Activated CD4-positive, alpha-beta T cell treated with anti-CD3 and anti-CD28 coated beads, Interleukin-2, amount 10 ng/mL, durations not matched to agents 7 days and 5 days (primary cell): ENCODE measurements around the gene WDR20. TPM values are rescaled to one million over a fixed set of nuclear protein-coding genes. Genes with fewer than 3 reads are reported as not detected.
"Not testable (repeated sequence)": the region's sequence is repeated elsewhere in the genome, so short reads cannot be mapped to it uniquely, and the experiment has no call there.

Source experiments
- CTCF ChIA-PET: fragments of 350-600 bp; sonication (Branson Sonifier 250); formaldehyde crosslinking; loops from one replicate; lab custom pipeline; 2021; ENCODE audit warnings: antibody characterized with exemption; lab: Charles Lee
- POLR2A ChIA-PET: fragments of 350-600 bp; sonication (Branson Sonifier 250); formaldehyde crosslinking; loops from one replicate; lab custom pipeline; 2021; ENCODE audit warnings: antibody characterized with exemption; lab: Charles Lee
- DNase-seq: peaks from one replicate; pipeline ENCODE4 v3.0.0-alpha.2; 2020
- H3K27ac Mint-ChIP-seq: one replicate; pipeline ENCODE4 v1.8.0; 2021; ENCODE audit warnings: mild to moderate bottlenecking, moderate library complexity, mixed read lengths
- H3K27me3 Mint-ChIP-seq: one replicate; pipeline ENCODE4 v1.8.0; 2021; ENCODE audit warnings: mixed read lengths
- H3K36me3 Mint-ChIP-seq: one replicate; pipeline ENCODE4 v1.8.0; 2021; ENCODE audit warnings: low read depth, mixed read lengths
- H3K4me1 Mint-ChIP-seq: one replicate; pipeline ENCODE4 v1.8.0; 2021; ENCODE audit warnings: mixed read lengths
- H3K4me3 Mint-ChIP-seq: one replicate; pipeline ENCODE4 v1.8.0; 2021; ENCODE audit warnings: mild to moderate bottlenecking, moderate library complexity, mixed read lengths
- H3K9me3 Mint-ChIP-seq: one replicate; pipeline ENCODE4 v1.8.0; 2021; ENCODE audit warnings: mixed read lengths
- total RNA-seq, 2 experiments: library from RNA; stranded (reverse); gene quantifications; one replicate each; pipeline ENCODE4 v1.2.3, GENCODE V29; 2021

WDR20 gene
- total RNA-seq, 2 experiments from 2014 or later: 24.7 to 35.7 TPM

DNA sequence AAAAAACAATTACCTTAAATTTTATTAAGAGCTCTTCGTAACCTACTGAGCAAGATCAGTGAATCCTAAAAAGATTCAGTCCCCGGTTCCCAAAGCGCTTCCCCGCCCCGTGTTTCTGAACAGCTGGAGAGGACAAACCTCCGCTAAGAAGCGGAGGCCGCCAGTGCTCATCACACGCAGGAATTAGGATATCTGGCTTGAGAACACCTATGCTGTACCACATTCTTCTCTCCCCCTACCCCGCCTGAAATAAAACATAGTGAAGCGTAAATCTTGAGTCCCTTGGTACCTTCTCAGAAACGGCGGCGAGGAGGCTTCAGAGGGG is 774 bp upstream of the WDR20 start:
- Mint-ChIP-seq H3K9me3 (no peaks in the 10 kb centered on the region), H3K27ac (peak overlapping the region; percentile 83), H3K27me3 (no peaks in the 10 kb centered on the region), H3K4me3 (peak overlapping the region; percentile 97), H3K36me3 (peaks cover 8% of the 10 kb centered on the region), H3K4me1 (peaks cover 26% of the 10 kb centered on the region)
- DNase-seq: no peak
- POLR2A ChIA-PET: no interaction called here
- CTCF ChIA-PET: interaction anchor here (1.0 kb wide), 1 partner anchor 11 kb away, joined by 3 read pairs; no protein-coding TSS in a partner anchor

DNA sequence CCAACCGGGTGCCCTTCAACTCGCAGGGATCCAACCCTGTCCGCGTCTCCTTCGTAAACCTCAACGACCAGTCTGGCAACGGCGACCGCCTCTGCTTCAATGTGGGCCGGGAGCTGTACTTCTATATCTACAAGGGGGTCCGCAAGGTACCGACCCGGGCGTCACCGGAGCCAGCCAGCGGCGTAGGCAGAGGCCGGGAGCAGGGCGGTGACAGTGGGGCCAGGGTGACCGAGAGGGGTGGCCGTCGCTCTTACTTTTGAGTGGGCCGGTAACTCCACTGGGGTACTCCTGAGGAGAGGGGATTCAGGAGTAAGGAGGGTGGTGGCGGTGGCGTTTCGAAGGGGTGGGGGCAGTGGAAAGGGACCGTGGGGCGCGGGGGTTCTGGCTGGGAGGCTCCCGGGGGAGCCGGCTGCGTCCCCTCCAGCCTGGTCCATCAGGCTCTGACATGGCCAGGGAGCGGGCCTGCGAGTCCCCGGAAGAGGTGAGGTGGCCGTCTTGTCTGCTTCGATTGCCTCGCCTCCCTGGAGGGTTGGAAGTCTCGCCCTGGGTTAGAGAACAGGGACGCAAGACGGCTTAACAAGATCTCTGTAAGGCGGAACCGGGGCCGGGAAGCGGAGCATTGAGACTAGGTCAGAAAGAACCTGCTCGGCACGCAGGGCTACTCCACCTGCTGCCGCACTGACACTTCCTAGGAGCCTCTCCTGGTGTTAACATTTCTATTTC is 491 bp downstream of the WDR20 start:
- no peaks in the 10 kb centered on the region for H3K9me3 Mint-ChIP-seq
- peak overlapping the region; percentile 97 for H3K4me3 Mint-ChIP-seq
- ChIA-PET POLR2A (no interaction called here), CTCF (interaction anchor here (1.0 to 1.3 kb wide), 2 partner anchors 41 to 44 kb away, joined by 3 read pairs; no protein-coding TSS in a partner anchor)
- peak; percentile 49 for DNase-seq
- peaks cover 4% of the 10 kb centered on the region for H3K36me3 Mint-ChIP-seq
- H3K27ac Mint-ChIP-seq: peak overlapping the region; percentile 96
- H3K27me3 Mint-ChIP-seq: no peaks in the 10 kb centered on the region
- H3K4me1 Mint-ChIP-seq: peaks cover 25% of the 10 kb centered on the region

DNA sequence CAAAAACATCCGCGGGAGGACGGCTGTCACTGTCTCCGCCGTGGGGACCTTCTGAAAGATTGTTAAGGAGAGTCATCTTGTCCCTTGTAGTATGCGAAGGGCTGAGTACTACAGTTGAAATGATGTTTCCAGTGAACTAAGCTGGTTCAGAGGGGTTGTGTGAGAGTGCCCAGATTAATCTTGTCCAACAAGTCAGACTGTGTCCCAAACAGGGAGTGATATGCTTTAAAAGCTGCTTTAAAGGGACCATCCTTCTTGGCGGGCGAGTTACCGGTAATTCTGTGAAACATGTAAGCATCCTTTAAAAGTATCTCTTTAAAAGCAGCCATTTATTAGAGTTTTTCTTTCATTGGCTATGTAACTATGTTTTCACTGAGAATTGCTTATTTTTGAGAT is 1.1 kb downstream of the WDR20 start:
- no peak for DNase-seq
- CTCF ChIA-PET: interaction anchor here (1.3 kb wide), 1 partner anchor 41 kb away, joined by 3 read pairs; no protein-coding TSS in a partner anchor
- peaks cover 4% of the 10 kb centered on the region for H3K36me3 Mint-ChIP-seq
- peaks cover 27% of the 10 kb centered on the region for H3K4me1 Mint-ChIP-seq
- peak overlapping the region; percentile 96 for H3K27ac Mint-ChIP-seq
- H3K27me3 Mint-ChIP-seq: no peaks in the 10 kb centered on the region
- no peaks in the 10 kb centered on the region for H3K9me3 Mint-ChIP-seq
- H3K4me3 Mint-ChIP-seq: peak overlapping the region; percentile 97
- POLR2A ChIA-PET: no interaction called here

DNA sequence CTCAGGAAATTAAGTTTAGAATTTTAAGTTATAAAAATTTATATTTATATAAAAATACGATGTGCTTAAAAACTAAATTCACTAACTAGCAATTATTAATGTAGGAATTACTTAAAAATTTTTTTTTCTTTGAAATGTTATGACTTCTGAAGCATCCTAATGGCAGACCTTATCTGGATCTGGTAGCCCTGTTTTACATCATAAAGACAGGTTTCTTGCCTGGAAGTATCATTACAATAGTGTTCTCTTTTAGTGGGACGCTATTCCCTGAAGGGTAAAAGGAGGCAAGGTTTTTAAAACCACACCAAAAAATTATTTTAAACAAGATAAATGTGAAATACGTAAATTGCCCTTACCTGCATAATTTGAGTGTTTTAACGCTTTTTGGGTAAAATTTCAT is 2.1 kb downstream of the WDR20 start:
- H3K4me3 Mint-ChIP-seq: no peak overlapping the region
- POLR2A ChIA-PET: no interaction called here
- H3K4me1 Mint-ChIP-seq: peaks cover 33% of the 10 kb centered on the region

DNA sequence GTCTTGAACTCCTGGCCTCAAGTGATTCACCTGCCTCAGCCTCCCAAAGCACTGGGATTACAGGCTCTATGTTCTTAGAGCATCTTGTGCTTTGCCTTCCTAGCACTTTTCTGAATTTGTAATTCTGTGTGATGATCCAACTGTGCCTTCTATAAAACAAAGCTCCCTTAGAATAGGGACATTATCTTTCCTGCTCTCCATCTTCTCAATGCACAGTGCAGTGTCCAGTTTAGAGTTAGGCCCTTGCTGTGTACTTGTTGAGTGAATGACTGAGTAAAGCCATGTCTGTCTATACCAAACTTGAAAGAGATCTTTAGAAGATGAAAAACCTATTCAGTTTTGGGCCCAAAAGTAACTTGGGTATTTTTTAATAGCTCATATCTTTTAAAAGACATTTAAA is 5.2 kb downstream of the WDR20 start:
- DNase-seq: no peak
- H3K27ac Mint-ChIP-seq: no peak overlapping the region
- peaks cover 24% of the 10 kb centered on the region for H3K4me1 Mint-ChIP-seq
- no peak overlapping the region for H3K4me3 Mint-ChIP-seq
- no peaks in the 10 kb centered on the region for H3K27me3 Mint-ChIP-seq
- peaks cover 12% of the 10 kb centered on the region for H3K36me3 Mint-ChIP-seq
- POLR2A ChIA-PET: no interaction called here
- CTCF ChIA-PET: interaction anchor here (0.6 to 1.1 kb wide), 3 partner anchors 14 to 152 kb away, joined by 3 read pairs; no protein-coding TSS in a partner anchor
- H3K9me3 Mint-ChIP-seq: no peaks in the 10 kb centered on the region

More for the DNA sequence above, 2.1 kb downstream of the WDR20 start:
- H3K9me3 Mint-ChIP-seq: no peaks in the 10 kb centered on the region
- H3K27ac Mint-ChIP-seq: no peak overlapping the region
- H3K27me3 Mint-ChIP-seq: no peaks in the 10 kb centered on the region
- CTCF ChIA-PET: no interaction called here
- no peak for DNase-seq
- H3K36me3 Mint-ChIP-seq: peaks cover 6% of the 10 kb centered on the region

DNA sequence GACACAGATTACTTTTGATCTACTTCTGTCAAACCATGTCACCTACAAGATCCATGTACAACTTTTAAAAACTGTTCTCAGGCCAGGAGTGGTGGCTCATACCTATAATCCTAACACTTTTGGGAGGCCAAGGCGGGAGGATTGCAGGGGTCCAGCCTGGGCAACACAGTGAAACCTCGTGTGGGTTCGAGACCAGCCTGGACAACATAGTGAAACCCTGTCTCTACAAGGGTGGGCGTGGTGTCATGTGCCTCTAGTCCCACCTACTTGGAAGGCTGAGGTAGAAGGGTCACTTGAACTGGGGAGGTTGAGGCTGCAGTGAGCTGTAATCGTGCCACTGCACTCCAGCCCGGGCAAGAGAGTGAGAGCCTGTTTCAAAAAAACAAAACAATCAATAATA is 5.7 kb downstream of the WDR20 start:
- POLR2A ChIA-PET: no interaction called here
- Mint-ChIP-seq H3K27ac (no peak overlapping the region), H3K9me3 (no peaks in the 10 kb centered on the region), H3K4me1 (peaks cover 24% of the 10 kb centered on the region), H3K36me3 (peaks cover 12% of the 10 kb centered on the region), H3K27me3 (no peaks in the 10 kb centered on the region), H3K4me3 (no peak overlapping the region)
- no peak for DNase-seq
- CTCF ChIA-PET: interaction anchor here (1.0 kb wide), 1 partner anchor 14 kb away, joined by 3 read pairs; no protein-coding TSS in a partner anchor

DNA sequence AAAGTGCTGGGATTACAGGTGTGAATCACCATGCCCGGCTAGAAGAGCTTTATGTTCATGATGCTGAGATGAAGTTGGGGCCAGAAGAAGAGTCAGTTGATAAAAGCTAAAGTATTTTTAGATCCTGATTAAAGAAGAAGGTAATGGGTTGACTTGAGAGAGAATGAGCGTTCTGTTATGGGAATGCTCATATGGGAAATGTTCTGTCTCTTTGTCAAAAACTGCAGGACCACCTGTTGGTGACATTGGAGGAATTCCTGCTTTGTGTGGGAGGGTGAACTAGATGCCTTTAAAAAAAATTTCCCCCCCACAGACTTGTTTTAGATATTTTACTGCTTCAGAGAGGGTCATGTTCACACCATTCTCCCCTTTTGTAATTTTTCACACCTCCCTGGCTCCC is 6.7 kb downstream of the WDR20 start:
- Mint-ChIP-seq H3K27me3 (no peaks in the 10 kb centered on the region), H3K36me3 (peaks cover 14% of the 10 kb centered on the region), H3K4me1 (peaks cover 15% of the 10 kb centered on the region), H3K9me3 (no peaks in the 10 kb centered on the region), H3K27ac (no peak overlapping the region), H3K4me3 (no peak overlapping the region)
- no peak for DNase-seq
- ChIA-PET CTCF (interaction anchor here (0.7 kb wide), 1 partner anchor 51 kb away, joined by 3 read pairs; no protein-coding TSS in a partner anchor), POLR2A (no interaction called here)

DNA sequence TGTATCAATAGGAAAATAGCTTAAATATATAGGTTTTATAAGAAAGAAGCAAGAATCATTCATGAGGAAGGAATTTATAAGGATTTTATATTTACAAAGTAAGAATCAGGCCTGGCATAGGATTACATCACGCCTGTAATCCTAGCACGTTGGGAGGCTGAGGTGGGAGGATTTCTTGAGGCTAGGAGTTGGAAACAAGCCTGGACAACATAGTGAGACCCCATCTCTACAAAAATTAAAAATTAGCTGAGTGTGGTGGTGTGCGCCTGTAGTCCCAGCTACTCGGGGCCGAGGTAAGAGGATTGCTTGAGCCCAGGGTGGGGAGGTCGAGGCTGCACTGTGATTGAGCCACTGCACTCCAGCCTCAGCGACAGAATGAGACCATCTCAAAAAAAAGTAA is 10.4 kb downstream of the WDR20 start:
- Mint-ChIP-seq H3K4me3 (no peak overlapping the region), H3K27ac (no peak overlapping the region), H3K36me3 (peaks cover 33% of the 10 kb centered on the region), H3K9me3 (peaks cover 3% of the 10 kb centered on the region), H3K4me1 (peaks cover 9% of the 10 kb centered on the region), H3K27me3 (no peaks in the 10 kb centered on the region)
- CTCF ChIA-PET: interaction anchor here (0.6 kb wide), 1 partner anchor 63 kb away, joined by 3 read pairs; no protein-coding TSS in a partner anchor
- POLR2A ChIA-PET: no interaction called here
- DNase-seq: no peak

DNA sequence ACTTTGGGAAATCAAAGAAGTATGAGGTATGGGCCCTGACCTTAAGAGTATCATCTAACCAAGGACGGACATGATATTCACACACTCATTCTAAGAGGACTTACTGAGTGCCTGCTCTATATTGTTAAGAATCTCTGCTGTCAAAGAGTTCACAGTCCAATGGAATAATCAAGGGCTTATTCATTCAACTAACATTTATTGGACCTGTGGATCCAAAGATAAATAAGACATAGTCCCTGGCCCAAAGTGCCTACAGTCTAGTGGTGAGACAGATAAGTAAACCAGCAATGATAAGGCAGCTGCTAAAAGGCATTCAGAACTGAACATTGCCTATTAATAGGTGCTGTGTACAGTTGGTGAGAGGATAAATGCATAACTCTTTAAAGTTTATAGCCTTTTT is 11.0 kb downstream of the WDR20 start:
- Mint-ChIP-seq H3K9me3 (peaks cover 3% of the 10 kb centered on the region), H3K4me1 (peaks cover 10% of the 10 kb centered on the region), H3K27ac (no peak overlapping the region), H3K27me3 (no peaks in the 10 kb centered on the region), H3K36me3 (peaks cover 33% of the 10 kb centered on the region), H3K4me3 (no peak overlapping the region)
- DNase-seq: no peak
- ChIA-PET CTCF (interaction anchor here (0.6 kb wide), 2 partner anchors 63 to 367 kb away, joined by 3 to 4 read pairs; no protein-coding TSS in a partner anchor), POLR2A (no interaction called here)

DNA sequence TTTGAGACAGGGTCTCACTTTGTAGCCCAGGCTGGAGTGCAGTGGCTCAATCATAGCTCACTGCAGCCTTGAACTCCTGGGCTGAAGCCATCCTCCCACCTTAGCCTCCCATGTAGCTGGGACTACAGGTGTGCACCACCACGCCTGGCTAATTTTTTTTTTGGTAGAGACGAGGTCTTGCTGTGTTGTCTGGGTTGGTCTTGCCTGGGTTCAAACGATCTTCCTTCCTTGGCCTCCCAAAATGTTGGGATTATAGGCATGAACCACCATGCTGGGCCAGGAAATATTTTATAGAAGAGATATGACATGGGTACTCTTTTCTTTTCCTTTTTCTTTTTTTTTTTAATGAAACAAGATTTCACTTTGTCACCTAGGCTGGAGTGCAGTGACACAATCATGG is 11.7 kb downstream of the WDR20 start:
- H3K4me3 Mint-ChIP-seq, POLR2A ChIA-PET, DNase-seq, H3K4me1 Mint-ChIP-seq, H3K27ac Mint-ChIP-seq, H3K9me3 Mint-ChIP-seq, H3K27me3 Mint-ChIP-seq: not testable (repeated sequence)
- CTCF ChIA-PET: interaction anchor here (0.6 to 1.2 kb wide), 2 partner anchors 13 to 367 kb away, joined by 3 to 4 read pairs; no protein-coding TSS in a partner anchor
- peaks cover 33% of the 10 kb centered on the region for H3K36me3 Mint-ChIP-seq

DNA sequence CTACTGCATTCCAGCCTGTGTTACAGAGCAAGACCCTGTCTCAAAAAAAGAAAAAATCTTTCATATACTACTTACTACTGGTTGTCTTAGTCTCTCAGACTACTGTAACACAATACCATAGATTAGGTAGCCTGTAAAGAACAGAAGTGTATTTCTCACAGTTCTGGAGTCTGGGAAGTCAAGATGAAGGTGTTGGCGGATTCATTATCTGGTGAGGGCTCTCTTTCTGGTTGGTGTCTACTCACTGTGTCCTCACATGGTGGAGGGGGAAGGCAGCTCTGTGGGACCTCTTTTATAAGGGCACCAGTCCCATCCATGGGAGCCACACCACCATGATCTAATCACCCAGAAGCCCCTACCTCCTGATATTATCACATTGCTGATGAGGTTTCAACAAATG is 14.4 kb downstream of the WDR20 start:
- peaks cover 6% of the 10 kb centered on the region for H3K4me1 Mint-ChIP-seq
- POLR2A ChIA-PET: no interaction called here
- CTCF ChIA-PET: no interaction called here
- no peak overlapping the region for H3K4me3 Mint-ChIP-seq
- H3K36me3 Mint-ChIP-seq: peaks cover 25% of the 10 kb centered on the region
- no peak for DNase-seq
- no peak overlapping the region for H3K27ac Mint-ChIP-seq
- no peaks in the 10 kb centered on the region for H3K27me3 Mint-ChIP-seq
- H3K9me3 Mint-ChIP-seq: peaks cover 3% of the 10 kb centered on the region

DNA sequence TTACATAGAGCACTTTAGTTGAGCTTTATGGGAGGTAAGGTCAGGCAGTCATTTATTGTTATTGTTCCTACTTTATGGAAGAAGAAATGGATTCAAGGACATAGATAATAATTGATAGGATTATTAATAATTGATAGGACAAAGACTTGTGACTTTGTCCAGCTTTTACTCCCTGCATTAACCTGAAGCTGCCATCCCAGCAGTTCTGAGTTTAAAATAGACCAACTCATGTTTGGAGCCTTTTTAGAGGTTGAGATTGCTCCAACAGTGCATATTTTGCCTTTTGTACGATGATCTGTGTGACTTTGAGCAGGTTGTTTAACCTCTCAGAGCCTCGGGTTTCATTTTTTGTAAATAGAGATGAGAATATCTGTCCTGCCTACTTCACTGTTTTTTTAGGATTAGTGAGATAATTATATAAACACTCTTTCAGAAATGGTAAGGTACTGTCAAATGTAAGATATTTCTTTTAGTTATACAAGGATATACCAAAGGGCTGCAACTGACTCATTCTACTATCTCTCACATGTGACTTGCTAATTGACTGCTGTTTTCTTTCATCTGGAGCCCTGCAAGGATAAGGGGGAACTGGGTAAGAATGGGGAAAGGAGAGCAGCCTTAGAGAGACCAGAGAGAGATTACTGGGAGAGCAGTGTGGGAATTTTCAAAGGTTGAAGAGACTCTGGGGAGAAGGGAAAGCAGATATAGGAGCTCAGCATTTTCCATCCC is 15.3 kb downstream of the WDR20 start:
- no peak for DNase-seq
- ChIA-PET POLR2A (no interaction called here), CTCF (interaction anchor here (0.7 kb wide), 1 partner anchor 8 kb away, joined by 4 read pairs; no protein-coding TSS in a partner anchor)
- Mint-ChIP-seq H3K27ac (no peak overlapping the region), H3K36me3 (peaks cover 24% of the 10 kb centered on the region), H3K4me3 (no peak overlapping the region), H3K27me3 (no peaks in the 10 kb centered on the region), H3K4me1 (peaks cover 6% of the 10 kb centered on the region), H3K9me3 (peaks cover 3% of the 10 kb centered on the region)

DNA sequence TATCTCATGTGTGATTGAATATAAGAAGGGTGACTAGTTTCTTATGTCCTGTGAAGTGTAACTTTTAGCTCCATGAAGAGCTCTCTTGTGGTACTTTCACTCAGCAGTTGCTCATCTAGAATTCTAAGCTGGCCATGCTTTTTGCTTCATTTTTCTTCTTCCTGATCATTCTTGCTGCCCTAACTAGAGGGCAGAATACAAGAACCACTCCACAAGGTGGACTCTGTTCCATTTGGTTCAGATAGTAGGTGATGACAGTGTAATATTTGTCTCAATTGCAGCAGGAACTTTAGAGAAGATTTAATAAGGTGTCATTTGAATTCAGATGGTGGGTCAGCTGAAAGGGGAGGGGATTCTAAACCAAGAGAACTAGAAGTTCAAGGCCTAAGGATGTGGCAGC is 17.6 kb downstream of the WDR20 start:
- Mint-ChIP-seq H3K27me3 (no peaks in the 10 kb centered on the region), H3K9me3 (peaks cover 3% of the 10 kb centered on the region), H3K4me3 (no peak overlapping the region), H3K27ac (no peak overlapping the region), H3K36me3 (peaks cover 12% of the 10 kb centered on the region), H3K4me1 (peaks cover 8% of the 10 kb centered on the region)
- no peak for DNase-seq
- POLR2A ChIA-PET: no interaction called here
- CTCF ChIA-PET: no interaction called here
